Brain microvascular endothelial cell (primary cell): ENCODE data around the gene RNU6-8.

Source experiments
- DNase-seq: peaks from one replicate; pipeline ENCODE4 v3.0.0-alpha.2; 2020
- H3K27ac ChIP-seq: fragments of 250-450 bp; sonication (Bioruptor Pico); 2 replicates; pipeline ENCODE4 v1.5.1; 2020; ENCODE audit warnings: mild to moderate bottlenecking, moderate library complexity
- H3K27me3 ChIP-seq: fragments of 250-450 bp; sonication (Bioruptor Pico); replicated peaks from 2 replicates; pipeline ENCODE4 v1.5.1; 2020; ENCODE audit warnings: mild to moderate bottlenecking
- H3K36me3 ChIP-seq: fragments of 250-450 bp; sonication (Bioruptor Pico); replicated peaks from 2 replicates; pipeline ENCODE4 v1.5.1; 2020; ENCODE audit warnings: mild to moderate bottlenecking
- H3K4me3 ChIP-seq: 2 replicates; pipeline ENCODE4 v1.5.1; 2011; ENCODE audit warnings: low read depth, mild to moderate bottlenecking, control low read depth, low read length, moderate library complexity
- CTCF ChIP-seq: IDR thresholded peaks from 2 replicates; pipeline ENCODE4 v1.5.1; 2011; ENCODE audit warnings: low read depth, mild to moderate bottlenecking, moderate library complexity, low read length, control low read depth, inconsistent platforms; ENCODE audit errors: missing control alignments
- in situ Hi-C: cut with HindIII; loops from 2 replicates; pipeline ENCODE4 v1.10.0; 2017; ENCODE audit warnings: low sequenced_read_pairs, low pct_ligation_motif_present

The RNU6-8 gene

GRCh38 chr14:32202998-32203882, at the start of gene RNU6-8:
Gene RNU6-8 (minus strand): TSS chr14:32203269.
- peak within 1 kb of the TSS; percentile 76 for H3K4me3 ChIP-seq
- in situ Hi-C loops = no loop called here
- TF ChIP-seq CTCF = no peak
- no peaks in the 10 kb centered on the region for H3K27me3 ChIP-seq
- peak within 1 kb of the TSS; percentile 96 for H3K27ac ChIP-seq
- H3K36me3 ChIP-seq = no peaks in the 10 kb centered on the region
- peak; percentile 77 for DNase-seq

- in situ Hi-C loops = no loop called here
- DNase-seq = peak; percentile 78
- no peaks in the 10 kb centered on the region for H3K36me3 ChIP-seq
- no peak overlapping the region for H3K27ac ChIP-seq
- peak; percentile 89 for TF ChIP-seq CTCF
- H3K27me3 ChIP-seq = no peaks in the 10 kb centered on the region
- H3K4me3 ChIP-seq = no peak overlapping the region
Measured at GRCh38 chr14:32252030-32252670, 49.1 kb upstream of the RNU6-8 start.

- no peak for DNase-seq
- Histone ChIP-seq H3K4me3 (no peak overlapping the region), H3K27me3 (no peaks in the 10 kb centered on the region), H3K27ac (no peak overlapping the region), H3K36me3 (no peaks in the 10 kb centered on the region)
- TF ChIP-seq CTCF = no peak
- in situ Hi-C loops = no loop called here
Measured at GRCh38 chr14:32251530-32251929, 48.5 kb upstream of the RNU6-8 start.

GRCh38 chr14:32250681-32251080, 47.6 kb upstream of the RNU6-8 start:
- no peaks in the 10 kb centered on the region for H3K36me3 ChIP-seq
- no peaks in the 10 kb centered on the region for H3K27me3 ChIP-seq
- TF ChIP-seq CTCF = no peak
- DNase-seq = no peak
- in situ Hi-C loops = no loop called here
- H3K4me3 ChIP-seq = no peak overlapping the region
- H3K27ac ChIP-seq = no peak overlapping the region

GRCh38 chr14:32249780-32250179, 46.7 kb upstream of the RNU6-8 start:
- H3K27ac ChIP-seq = no peak overlapping the region
- no peaks in the 10 kb centered on the region for H3K27me3 ChIP-seq
- no peak for DNase-seq
- H3K36me3 ChIP-seq = no peaks in the 10 kb centered on the region
- in situ Hi-C loops = no loop called here
- TF ChIP-seq CTCF = no peak
- H3K4me3 ChIP-seq = no peak overlapping the region
